HG02798 (cell line): ENCODE results near the gene E2F1.
"Not testable (repeated sequence)": the region's sequence is repeated elsewhere in the genome, so short reads cannot be mapped to it uniquely, and the experiment has no call there.

Source experiments
- ATAC-seq: cut with Tn5 transposase; IDR thresholded peaks from one replicate; pipeline ENCODE4 v1.9.1; 2021; ENCODE audit warnings: mild to moderate bottlenecking; ENCODE audit not compliant: unreplicated experiment, poor library complexity

The E2F1 gene

GRCh38 chr20:33711446-33711738 is 25.2 kb upstream of the E2F1 start:
- no peak for ATAC-seq

DNA sequence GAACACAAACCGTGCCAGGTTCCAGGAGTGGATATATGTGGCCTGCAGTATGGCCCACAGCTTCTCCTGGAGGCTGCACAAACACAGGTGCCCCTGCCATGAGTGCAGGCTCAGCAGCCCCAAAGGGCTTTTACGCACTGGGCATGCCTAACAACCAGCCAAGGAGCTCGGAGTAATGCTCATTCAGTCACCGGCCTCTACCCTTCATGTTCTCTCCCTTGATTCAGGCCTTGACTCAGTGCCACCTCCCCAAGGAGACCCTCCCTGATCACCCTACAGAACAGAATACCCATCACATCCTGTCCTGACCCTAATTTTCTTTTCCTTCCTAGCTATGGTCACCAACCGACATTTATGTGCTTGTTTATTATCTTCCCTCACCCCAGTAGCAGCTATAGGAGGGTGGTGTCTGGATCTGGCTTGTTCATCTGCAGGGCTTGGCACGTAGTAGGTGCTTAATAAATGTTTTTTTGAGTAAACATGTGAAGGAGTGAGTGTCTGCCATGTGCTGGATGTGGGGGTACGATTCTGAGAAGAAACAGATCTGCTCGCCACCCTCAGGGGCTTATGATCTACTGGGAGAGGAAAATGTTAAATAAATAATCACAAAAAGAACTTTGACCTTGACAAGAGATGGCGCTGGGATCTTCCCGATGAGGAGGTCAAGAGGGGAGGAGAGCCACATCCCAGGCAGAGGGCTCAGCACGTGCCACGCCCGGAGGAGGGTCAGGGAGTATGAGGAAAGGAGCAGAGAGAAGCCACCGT is 24.7 kb upstream of the E2F1 start:
- no peak for ATAC-seq

DNA sequence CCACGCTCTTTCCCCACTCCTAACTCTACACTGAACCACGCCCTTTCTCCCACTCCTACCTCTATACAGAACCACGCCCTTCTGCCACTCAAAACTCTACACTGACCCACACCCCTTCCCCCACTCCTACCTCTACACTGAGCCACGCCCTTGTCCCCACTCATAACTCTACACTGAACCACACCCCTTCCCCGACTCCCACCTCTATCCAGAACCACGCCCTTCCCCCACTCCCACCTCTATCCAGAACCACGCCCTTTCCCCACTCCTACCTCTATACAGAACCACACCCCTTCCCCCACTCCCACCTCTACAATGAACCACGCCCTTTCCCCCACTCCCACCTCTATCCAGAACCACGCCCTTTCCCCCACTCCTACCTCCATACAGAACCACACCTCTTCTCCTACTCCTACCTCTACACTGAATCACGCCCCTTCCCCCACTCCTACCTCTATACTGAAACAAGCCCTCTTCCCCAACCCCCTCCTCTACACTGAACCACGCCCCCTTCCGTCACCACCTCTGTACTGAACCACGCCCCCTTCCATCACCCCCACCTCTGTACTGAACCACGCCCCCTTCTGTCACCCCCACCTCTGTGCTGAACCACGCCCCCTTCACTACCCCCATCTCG is 23.8 kb upstream of the E2F1 start:
- no peak for ATAC-seq

GRCh38 chr20:33709398-33709797 is 23.2 kb upstream of the E2F1 start:
- ATAC-seq = no peak

DNA sequence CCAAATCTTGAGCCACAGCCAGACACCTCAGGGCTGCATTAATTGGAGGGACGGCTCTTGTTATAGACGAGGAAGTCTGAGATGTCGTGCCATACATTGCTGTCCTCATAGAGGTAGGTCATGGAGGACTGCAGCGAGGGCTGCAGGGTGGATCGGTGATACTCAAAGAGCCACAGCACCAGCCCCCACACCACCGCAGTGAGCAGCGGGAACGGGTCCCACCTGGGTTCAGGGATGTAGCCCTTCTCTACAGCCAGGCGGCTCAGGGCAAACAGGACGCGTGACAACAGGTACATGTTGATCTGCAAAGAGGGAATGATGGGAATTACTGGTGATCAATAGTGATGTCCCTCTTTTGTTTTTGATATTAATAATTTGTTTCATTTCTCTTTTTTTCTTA is 21.5 kb upstream of the E2F1 start:
- ATAC-seq = no peak

DNA sequence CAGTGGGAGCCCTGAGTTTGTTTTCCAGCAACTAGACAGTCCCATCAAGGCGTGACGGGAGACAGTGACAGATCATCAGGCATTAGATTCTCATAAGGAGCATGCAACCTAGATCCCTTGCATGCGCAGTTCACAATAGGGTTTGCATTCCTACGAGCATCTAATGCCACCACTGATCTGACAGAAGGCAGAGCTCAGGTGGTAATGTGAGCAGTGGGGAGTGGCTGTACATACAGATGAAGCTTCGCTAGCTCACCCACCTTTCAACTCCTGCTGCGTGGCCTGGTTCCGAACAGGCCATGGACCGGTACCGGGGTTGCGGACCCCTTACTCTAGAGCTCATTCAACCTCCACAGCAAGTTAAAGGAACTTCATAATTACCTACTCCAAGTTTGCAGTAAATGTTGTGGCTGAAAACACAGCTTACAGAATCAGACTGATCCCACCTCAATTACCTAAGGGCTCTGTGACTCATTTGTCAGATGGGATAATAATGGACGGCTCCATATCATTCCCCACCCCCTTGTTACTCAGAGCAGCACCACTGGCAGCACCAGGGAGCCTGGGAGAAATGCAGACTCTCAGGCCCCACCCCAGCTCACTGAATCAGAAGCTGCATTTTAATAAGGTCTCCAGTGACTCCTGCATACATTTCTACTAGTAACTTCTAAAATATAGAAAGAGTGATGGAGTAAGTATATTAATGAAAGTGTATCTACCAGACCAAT is 18.2 kb upstream of the E2F1 start:
- no peak for ATAC-seq

GRCh38 chr20:33703498-33704137 is 17.4 kb upstream of the E2F1 start:
- no peak for ATAC-seq

DNA sequence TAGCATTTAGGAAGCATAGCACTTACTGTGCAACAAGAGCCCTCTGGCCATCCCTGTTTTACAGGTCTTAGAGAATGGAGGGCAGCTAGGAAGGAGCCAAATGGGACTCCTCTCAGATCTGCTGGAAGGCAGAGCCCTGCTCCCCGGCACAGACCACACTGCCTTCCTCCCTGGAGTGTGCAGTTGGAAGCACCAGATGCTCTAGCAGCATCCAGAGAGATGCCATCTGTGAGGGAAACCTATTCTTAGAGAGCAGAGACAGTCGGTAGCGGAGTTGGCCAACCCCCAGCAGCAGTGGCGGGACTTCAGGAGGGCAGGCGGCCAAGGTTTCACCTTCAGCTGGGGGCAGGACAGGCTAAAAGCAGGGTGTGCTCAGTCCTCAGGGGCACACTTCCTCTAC is 16.7 kb upstream of the E2F1 start:
- ATAC-seq = no peak

DNA sequence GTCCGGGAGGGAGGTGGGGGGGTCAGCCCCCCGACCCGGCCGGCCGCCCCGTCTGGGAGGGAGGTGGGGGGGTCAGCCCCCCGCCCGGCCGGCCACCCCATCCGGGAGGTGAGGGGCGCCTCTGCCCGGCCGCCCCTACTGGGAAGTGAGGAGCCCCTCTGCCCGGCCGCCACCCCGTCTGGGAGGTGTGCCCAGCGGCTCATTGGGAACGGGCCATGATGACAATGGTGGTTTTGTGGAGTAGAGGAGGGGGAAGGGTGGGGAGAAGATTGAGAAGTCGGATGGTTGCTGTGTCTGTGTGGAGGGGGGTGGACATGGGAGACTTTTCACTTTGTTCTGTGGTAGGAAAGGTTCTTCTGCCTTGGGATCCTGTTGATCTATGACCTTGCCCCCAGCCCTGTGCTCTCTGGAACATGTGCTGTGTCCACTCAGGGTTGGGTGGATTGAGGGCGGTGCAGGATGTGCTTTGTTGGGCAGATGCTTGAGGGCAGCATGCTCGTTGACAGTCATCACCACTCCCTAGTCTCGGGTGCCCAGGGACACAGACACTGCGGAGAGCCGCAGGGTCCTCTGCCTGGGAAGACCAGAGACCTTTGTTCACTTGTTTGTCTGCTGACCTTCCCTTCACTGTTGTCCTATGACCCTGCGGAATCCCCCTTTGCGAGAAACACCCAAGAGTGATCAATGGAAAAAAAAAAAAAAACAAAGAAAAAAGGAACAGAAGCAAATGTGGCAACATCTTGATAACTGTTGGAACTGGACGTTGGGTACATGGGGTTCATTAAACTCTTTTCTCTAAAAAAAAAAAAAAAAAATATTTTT is 15.7 kb upstream of the E2F1 start:
- no peak for ATAC-seq

DNA sequence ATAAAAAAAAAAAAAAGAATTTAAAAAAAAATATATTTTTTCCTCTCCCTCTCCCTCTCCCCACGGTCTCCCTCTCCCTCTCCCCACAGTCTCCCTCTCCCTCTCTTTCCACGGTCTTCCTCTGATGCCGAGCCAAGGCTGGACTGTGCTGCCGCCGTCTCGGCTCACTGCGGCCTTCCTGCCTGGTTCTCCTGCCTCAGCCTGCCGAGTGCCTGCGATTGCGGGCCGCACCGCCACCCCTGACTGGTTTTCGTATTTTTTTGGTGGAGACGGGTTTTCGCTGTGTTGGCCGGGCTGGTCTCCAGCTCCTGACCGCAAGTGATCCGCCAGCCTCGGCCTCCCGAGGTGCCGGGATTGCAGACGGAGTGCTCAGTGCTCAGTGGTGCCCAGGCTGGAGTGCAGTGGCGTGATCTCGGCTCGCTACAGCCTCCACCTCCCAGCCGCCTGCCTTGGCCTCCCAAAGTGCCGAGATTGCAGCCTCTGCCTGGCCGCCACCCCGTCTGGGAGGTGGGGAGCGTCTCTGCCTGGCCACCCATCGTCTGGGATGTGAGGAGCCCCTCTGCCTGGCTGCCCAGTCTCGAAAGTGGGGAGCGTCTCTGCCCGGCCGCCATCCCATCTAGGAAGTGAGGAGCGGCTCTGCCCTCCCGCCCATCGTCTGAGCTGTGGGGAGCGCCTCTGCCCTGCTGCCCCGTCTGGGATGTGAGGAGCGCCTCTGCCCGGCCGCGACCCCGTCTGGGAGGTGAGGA is 14.7 kb upstream of the E2F1 start:
- not testable (repeated sequence) for ATAC-seq

GRCh38 chr20:33698966-33699365 is 12.8 kb upstream of the E2F1 start:
- not testable (repeated sequence) for ATAC-seq

GRCh38 chr20:33697129-33697528 is 10.9 kb upstream of the E2F1 start:
- no peak for ATAC-seq

DNA sequence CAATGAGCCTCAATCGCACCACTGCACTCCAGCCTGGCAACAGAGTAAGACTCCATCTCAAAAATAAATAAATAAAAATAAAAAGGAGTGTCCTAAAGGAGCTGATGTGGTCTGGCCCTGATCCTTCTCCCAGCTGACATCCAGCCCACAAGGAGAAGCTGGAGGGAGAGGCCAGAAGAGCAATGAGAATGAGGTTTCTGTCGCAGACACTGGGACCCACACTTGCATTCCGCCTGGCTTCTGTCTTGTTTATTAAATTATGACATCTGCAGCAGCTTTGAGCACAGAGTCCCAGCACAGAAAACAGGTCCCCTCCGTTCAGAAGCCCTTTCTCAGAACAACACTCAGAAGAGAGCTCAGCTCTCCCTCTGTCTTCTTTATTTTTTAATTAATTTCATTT is 10.3 kb upstream of the E2F1 start:
- ATAC-seq = no peak

DNA sequence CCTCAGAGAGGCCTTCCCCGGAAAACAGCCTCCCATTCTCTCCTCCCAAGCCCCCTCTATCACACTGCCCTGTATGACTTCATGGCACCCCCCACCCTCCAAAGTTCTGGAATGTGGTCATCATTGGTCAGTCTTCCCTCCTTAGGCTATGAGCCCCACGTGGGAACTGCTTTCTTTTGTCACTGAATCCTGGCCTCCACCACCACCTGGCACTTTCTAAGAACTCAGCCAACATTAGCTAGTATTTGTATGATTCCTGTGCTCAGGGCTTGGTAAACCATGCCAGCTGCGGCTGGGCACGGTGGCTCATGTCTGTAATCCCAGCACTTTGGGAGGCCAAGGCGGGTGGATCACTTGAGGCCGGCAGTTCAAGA is 8.4 kb upstream of the E2F1 start:
- ATAC-seq = no peak

- ATAC-seq = no peak
Measured at GRCh38 chr20:33693741-33694638, 7.8 kb upstream of the E2F1 start.

DNA sequence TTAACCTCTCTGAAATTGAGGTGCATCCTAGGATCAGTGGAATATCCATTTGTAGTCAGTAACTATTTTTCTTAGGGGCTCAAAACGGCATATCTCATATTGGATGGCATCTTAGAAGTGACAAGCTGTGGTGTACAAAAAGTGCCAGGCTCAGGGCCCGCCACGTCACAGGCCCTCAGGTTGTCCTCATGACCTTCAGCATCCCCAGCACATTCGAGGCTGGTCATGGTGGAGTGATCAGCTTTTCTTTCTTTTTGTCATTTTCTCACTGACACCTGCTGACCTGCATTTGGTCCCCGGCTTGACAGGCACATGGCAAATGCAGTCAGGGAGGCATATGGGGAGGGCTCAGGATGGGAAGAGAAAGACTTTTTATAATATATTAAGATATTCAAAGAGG is 7.1 kb upstream of the E2F1 start:
- no peak for ATAC-seq

- ATAC-seq = no peak
Measured at GRCh38 chr20:33689973-33690372, 3.8 kb upstream of the E2F1 start.

DNA sequence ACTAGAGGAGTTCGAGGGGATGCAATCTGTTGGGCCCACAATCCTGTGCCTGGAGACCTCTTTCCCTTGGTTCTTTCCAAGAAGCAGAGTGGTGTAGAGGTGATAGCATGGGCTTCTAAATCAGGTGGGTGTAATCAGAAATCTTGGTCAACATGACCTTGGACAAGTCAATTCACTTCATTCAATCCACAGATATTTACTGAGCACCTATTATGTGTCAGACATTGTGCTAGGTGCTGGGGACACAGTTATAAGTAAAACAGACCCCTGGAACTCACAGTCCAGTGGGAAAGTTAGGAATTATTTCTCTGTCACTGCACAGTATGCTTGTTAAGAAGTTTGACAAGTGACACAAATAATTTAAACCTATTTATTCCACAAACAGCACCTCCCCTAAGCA is 3.3 kb upstream of the E2F1 start:
- no peak for ATAC-seq

GRCh38 chr20:33688938-33689424 is 2.8 kb upstream of the E2F1 start:
- ATAC-seq = no peak
